GM19351 (cell line): ENCODE measurements around the gene IQSEC3.
"Not testable (repeated sequence)": the region's sequence is repeated elsewhere in the genome, so short reads cannot be mapped to it uniquely, and the experiment has no call there.

Experiments used
- ATAC-seq: cut with Tn5 transposase; IDR thresholded peaks from one replicate; pipeline ENCODE4 v1.9.1; 2021; ENCODE audit warnings: mild to moderate bottlenecking, moderate library complexity; ENCODE audit not compliant: unreplicated experiment

Gene IQSEC3

GRCh38 chr12:177336-177979 is 110.9 kb downstream of the IQSEC3 start:
- no peak for ATAC-seq

GRCh38 chr12:177980-178828 is 111.6 kb downstream of the IQSEC3 start:
- no peak for ATAC-seq

- ATAC-seq: no peak
Measured at GRCh38 chr12:178829-179109, 112.2 kb downstream of the IQSEC3 start.

- ATAC-seq: no peak
Measured at GRCh38 chr12:179131-179884, 112.7 kb downstream of the IQSEC3 start.

GRCh38 chr12:179885-180284 is 113.3 kb downstream of the IQSEC3 start:
- ATAC-seq: no peak

GRCh38 chr12:180445-180844 is 113.9 kb downstream of the IQSEC3 start:
- peak; percentile 45 for ATAC-seq

- ATAC-seq: no peak
Measured at GRCh38 chr12:181921-182320, 115.4 kb downstream of the IQSEC3 start.

- ATAC-seq: no peak
Measured at GRCh38 chr12:182381-182892, 115.9 kb downstream of the IQSEC3 start.

- ATAC-seq: no peak
Measured at GRCh38 chr12:184811-185575, 118.4 kb downstream of the IQSEC3 start.

- ATAC-seq: no peak
Measured at GRCh38 chr12:185576-185955, 119.0 kb downstream of the IQSEC3 start.

GRCh38 chr12:186006-186625 is 119.5 kb downstream of the IQSEC3 start:
- no peak for ATAC-seq

- ATAC-seq: not testable (repeated sequence)
Measured at GRCh38 chr12:187986-188909, 121.7 kb downstream of the IQSEC3 start.

- ATAC-seq: no peak
Measured at GRCh38 chr12:188910-189621, 122.5 kb downstream of the IQSEC3 start.

- no peak for ATAC-seq
Measured at GRCh38 chr12:189622-189962, 123.0 kb downstream of the IQSEC3 start.

- ATAC-seq: no peak
Measured at GRCh38 chr12:190881-191280, 124.3 kb downstream of the IQSEC3 start.

- ATAC-seq: no peak
Measured at GRCh38 chr12:191541-191940, 125.0 kb downstream of the IQSEC3 start.

GRCh38 chr12:193261-193660 is 126.7 kb downstream of the IQSEC3 start:
- ATAC-seq: no peak

- ATAC-seq: no peak
Measured at GRCh38 chr12:194276-194675, 127.7 kb downstream of the IQSEC3 start.

GRCh38 chr12:195156-195555 is 128.6 kb downstream of the IQSEC3 start:
- no peak for ATAC-seq
